T-helper 17 cell (primary cell): ENCODE results near the gene CHST1. TPM values are rescaled to one million over a fixed set of nuclear protein-coding genes. Genes with fewer than 3 reads are reported as not detected.
A peak's percentile ranks its signal among the peaks of the same experiment; 100 is the strongest.

Source experiments
- ATAC-seq: fragments of 150-1000 bp; cut with Tn5 transposase; 2 replicates; pipeline ENCODE4 v1.10.0; 2021; ENCODE audit warnings: mild to moderate bottlenecking, moderate library complexity
- DNase-seq, 3 donors: peaks; one replicate each; pipeline versions ENCODE4 v3.0.0 to v3.0.0-alpha.2; 2020 to 2021
- H3K9me3 ChIP-seq: one replicate; pipeline ENCODE4 v1.7.0; 2013; ENCODE audit warnings: low read length, mild to moderate bottlenecking; ENCODE audit not compliant: control insufficient read depth, poor library complexity, severe bottlenecking
- H3K27ac Mint-ChIP-seq: one replicate; pipeline ENCODE4 v1.8.0; 2022; ENCODE audit warnings: mild to moderate bottlenecking, moderate library complexity, mixed read lengths
- H3K27me3 Mint-ChIP-seq: one replicate; pipeline ENCODE4 v1.8.0; 2022; ENCODE audit warnings: mixed read lengths
- H3K36me3 Mint-ChIP-seq: one replicate; pipeline ENCODE4 v1.8.0; 2022; ENCODE audit warnings: low read depth, mixed read lengths
- H3K4me1 Mint-ChIP-seq: one replicate; pipeline ENCODE4 v1.8.0; 2022; ENCODE audit warnings: mild to moderate bottlenecking, mixed read lengths
- H3K4me3 Mint-ChIP-seq: one replicate; pipeline ENCODE4 v1.8.0; 2022; ENCODE audit warnings: mild to moderate bottlenecking, moderate library complexity, mixed read lengths
- total RNA-seq, 4 donors: library from RNA in 2 of 4; stranded (reverse) in 2 of 4; gene quantifications; one replicate each; pipeline ENCODE4 v1.2.3 and lab custom pipeline; 2022 to 2026

CHST1 gene
- total RNA-seq, 2 donors from 2014 or later: not detected

- H3K4me3 Mint-ChIP-seq: no peak overlapping the region
- no peaks in the 10 kb centered on the region for H3K9me3 ChIP-seq
- H3K4me1 Mint-ChIP-seq: peaks cover 14% of the 10 kb centered on the region
- H3K27ac Mint-ChIP-seq: no peak overlapping the region
- no peaks in the 10 kb centered on the region for H3K36me3 Mint-ChIP-seq
- ATAC-seq (no peak), DNase-seq (no peak)
- peaks cover 55% of the 10 kb centered on the region for H3K27me3 Mint-ChIP-seq
These were observed 14.3 kb downstream of the CHST1 start for GRCh38 chr11:45651156-45651555.

- H3K9me3 ChIP-seq: no peaks in the 10 kb centered on the region
- Mint-ChIP-seq H3K36me3 (no peaks in the 10 kb centered on the region), H3K4me1 (peaks cover 10% of the 10 kb centered on the region), H3K27ac (no peak overlapping the region), H3K4me3 (no peak overlapping the region), H3K27me3 (peaks cover 53% of the 10 kb centered on the region)
- DNase-seq (no peak), ATAC-seq (no peak)
These were observed 15.0 kb downstream of the CHST1 start for GRCh38 chr11:45650166-45651095.

DNA sequence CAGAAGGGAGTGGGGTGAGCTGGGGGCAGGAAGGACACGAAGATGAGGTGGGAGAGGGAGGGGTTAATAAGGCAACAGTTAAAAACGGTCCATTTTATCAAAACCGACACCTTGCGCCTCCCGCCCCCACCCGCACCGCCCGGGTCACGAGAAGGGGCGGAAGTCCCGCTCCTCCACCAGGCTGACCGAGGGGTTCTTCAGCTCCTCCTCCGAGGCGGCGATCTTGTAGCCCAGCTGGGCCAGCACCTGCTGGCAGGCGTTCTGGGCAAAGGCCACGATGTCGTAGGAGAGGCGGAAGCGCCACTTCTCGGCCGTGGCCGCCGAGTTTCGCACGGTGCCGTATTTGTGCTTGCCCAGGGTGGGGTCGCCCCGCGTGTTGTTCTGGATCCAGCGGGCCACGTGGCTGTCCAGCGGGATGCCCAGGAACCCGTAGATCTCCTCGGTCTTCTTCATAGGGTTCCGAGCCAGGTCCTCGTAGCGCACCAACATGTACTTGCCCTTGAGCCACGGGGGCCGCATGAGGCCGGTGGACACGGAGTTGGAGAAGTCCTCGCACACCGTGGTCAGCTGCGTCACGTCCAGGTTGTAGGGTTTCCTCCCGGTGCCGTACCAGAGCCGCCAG, 15.8 kb downstream of the CHST1 start:
- no peak overlapping the region for H3K4me3 Mint-ChIP-seq
- no peaks in the 10 kb centered on the region for H3K9me3 ChIP-seq
- H3K27ac Mint-ChIP-seq: no peak overlapping the region
- no peaks in the 10 kb centered on the region for H3K36me3 Mint-ChIP-seq
- H3K27me3 Mint-ChIP-seq: peaks cover 51% of the 10 kb centered on the region
- peaks cover 6% of the 10 kb centered on the region for H3K4me1 Mint-ChIP-seq
- DNase-seq (no peak), ATAC-seq (no peak)

- Mint-ChIP-seq H3K36me3 (no peaks in the 10 kb centered on the region), H3K4me1 (peaks cover 6% of the 10 kb centered on the region), H3K27me3 (peaks cover 55% of the 10 kb centered on the region), H3K4me3 (no peak overlapping the region), H3K27ac (no peak overlapping the region)
- ATAC-seq (no peak), DNase-seq (no peak)
- no peaks in the 10 kb centered on the region for H3K9me3 ChIP-seq
These were observed 16.5 kb downstream of the CHST1 start for GRCh38 chr11:45648931-45649330.

DNA sequence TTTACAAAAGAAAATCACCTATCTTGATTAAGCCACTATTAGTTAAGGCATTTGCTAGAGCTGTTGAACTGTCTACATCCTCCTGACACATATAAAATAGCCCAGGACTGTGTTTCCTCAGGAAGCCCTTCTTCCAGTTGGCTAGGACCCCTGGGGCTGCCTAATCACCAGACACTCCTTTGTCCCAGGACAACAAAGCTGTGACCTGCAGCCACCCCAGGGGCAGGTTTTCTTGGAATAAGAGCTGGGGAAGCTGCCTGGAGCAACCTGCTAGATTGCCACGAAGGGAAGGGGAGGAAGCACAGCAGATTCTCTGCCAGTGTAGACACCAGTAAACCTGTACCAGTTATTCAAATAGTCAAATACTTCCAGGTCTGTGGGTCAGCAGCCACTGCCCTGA, 17.6 kb downstream of the CHST1 start:
- H3K27me3 Mint-ChIP-seq: peaks cover 63% of the 10 kb centered on the region
- H3K4me3 Mint-ChIP-seq: no peak overlapping the region
- DNase-seq (no peak), ATAC-seq (no peak)
- no peaks in the 10 kb centered on the region for H3K36me3 Mint-ChIP-seq
- peaks cover 6% of the 10 kb centered on the region for H3K4me1 Mint-ChIP-seq
- H3K27ac Mint-ChIP-seq: no peak overlapping the region
- H3K9me3 ChIP-seq: no peaks in the 10 kb centered on the region

- no peak for DNase-seq
- H3K27me3 Mint-ChIP-seq: peaks cover 62% of the 10 kb centered on the region
- ATAC-seq: no peak
These were observed 18.1 kb downstream of the CHST1 start for GRCh38 chr11:45647329-45647728.

DNA sequence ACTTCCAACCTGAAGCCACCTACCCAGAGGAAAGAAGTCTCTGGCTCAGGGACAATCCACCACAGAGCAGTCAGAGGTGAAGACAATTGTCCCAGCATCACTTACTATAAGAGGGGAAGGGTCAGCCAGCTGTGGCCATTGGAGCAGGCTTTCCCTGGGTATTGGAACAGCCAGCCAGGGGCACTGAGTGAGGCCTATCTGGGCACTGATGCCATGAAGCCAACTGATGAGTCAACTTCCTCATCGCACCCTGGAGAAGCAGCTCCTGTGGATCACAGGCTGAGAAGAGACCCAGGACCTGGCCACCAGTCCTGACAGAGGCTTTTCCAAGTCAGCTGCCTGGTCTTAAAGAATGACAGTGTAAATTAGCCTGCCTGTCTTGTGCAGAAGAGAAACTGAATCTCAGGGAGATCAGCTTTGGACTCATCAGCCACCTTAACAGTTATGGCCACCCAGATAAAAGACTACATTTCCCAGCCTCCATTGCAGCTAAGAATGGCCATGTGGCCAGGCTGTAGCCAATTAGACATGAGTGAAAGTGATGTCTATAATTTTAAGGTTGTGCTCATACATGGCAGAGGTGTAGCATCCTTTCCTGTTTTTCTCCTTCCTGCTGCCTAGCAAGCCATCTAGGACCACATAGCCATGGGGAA, 19.0 kb downstream of the CHST1 start:
- H3K4me3 Mint-ChIP-seq: no peak overlapping the region

More at GRCh38 chr11:45647329-45647728, 18.1 kb downstream of the CHST1 start:
- no peak overlapping the region for H3K4me3 Mint-ChIP-seq
- no peak overlapping the region for H3K27ac Mint-ChIP-seq
- no peaks in the 10 kb centered on the region for H3K9me3 ChIP-seq
- H3K36me3 Mint-ChIP-seq: no peaks in the 10 kb centered on the region
- peaks cover 6% of the 10 kb centered on the region for H3K4me1 Mint-ChIP-seq

DNA sequence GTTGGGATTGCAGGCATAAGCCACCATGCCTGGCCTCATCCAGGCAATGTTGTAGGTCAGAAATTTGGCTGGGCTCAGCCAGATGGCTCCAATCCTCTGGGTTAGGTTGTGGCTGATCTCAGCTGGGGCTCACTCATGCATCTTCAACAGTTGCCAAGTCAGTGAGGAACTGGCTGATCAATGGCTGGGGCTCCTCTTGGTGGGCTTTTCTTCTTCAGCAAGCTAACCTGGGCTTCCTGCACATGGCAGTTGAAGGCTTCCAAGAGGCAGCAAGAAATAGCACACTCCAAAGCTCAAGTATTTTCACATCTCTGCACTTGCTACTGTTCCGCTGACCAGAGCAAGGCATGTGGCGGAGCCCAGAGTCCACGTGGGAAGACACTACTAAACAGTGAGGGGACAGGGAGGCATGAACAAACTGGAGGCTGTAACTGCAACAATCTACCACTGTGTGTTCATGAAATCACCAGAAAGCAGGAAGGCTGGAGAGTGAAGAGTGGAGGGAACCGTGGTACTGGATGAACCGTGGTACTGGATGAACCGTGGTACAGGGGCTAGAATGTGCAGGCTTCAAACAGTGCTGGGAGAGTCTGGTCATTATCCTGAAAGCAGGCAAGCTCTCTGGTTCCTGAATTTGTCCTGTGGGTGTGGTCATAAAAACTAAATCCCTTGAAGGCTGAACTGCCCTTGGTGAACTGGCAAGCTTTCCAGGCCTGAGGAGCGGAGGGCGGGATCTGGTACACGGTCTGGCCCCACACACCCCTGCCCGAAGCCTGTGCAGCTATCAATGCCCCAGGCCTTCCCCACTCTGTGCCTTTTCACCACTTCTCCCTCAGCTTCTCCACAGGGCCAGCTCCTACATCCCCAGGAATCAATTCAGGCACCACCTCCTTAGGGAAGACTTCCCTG, 20.2 kb downstream of the CHST1 start:
- no peaks in the 10 kb centered on the region for H3K4me1 Mint-ChIP-seq
- ATAC-seq (no peak), DNase-seq (no peak)
- H3K27ac Mint-ChIP-seq: no peak overlapping the region
- no peaks in the 10 kb centered on the region for H3K36me3 Mint-ChIP-seq
- H3K4me3 Mint-ChIP-seq: no peak overlapping the region
- H3K9me3 ChIP-seq: no peaks in the 10 kb centered on the region
- peaks cover 48% of the 10 kb centered on the region for H3K27me3 Mint-ChIP-seq

More for the DNA sequence above, 19.0 kb downstream of the CHST1 start:
- peaks cover 4% of the 10 kb centered on the region for H3K4me1 Mint-ChIP-seq
- ATAC-seq (peak; percentile 80), DNase-seq (no peak)
- H3K27ac Mint-ChIP-seq: no peak overlapping the region
- H3K36me3 Mint-ChIP-seq: no peaks in the 10 kb centered on the region
- peaks cover 54% of the 10 kb centered on the region for H3K27me3 Mint-ChIP-seq
- no peaks in the 10 kb centered on the region for H3K9me3 ChIP-seq

- no peak overlapping the region for H3K27ac Mint-ChIP-seq
- peaks cover 54% of the 10 kb centered on the region for H3K27me3 Mint-ChIP-seq
- DNase-seq (no peak), ATAC-seq (no peak)
- H3K4me1 Mint-ChIP-seq: no peaks in the 10 kb centered on the region
- no peak overlapping the region for H3K4me3 Mint-ChIP-seq
- H3K36me3 Mint-ChIP-seq: peaks cover 2% of the 10 kb centered on the region
- no peaks in the 10 kb centered on the region for H3K9me3 ChIP-seq
These were observed 21.7 kb downstream of the CHST1 start for GRCh38 chr11:45643598-45644260.

- no peak for DNase-seq
- Mint-ChIP-seq H3K36me3 (peaks cover 4% of the 10 kb centered on the region), H3K27ac (no peak overlapping the region), H3K27me3 (peaks cover 60% of the 10 kb centered on the region), H3K4me1 (no peaks in the 10 kb centered on the region), H3K4me3 (no peak overlapping the region)
- no peak for ATAC-seq
- peaks cover 4% of the 10 kb centered on the region for H3K9me3 ChIP-seq
These were observed 23.5 kb downstream of the CHST1 start for GRCh38 chr11:45641961-45642360.

- ATAC-seq: no peak
- Mint-ChIP-seq H3K27me3 (peaks cover 53% of the 10 kb centered on the region), H3K4me1 (no peaks in the 10 kb centered on the region)
These were observed 27.4 kb downstream of the CHST1 start for GRCh38 chr11:45638051-45638450.

GRCh38 chr11:45635907-45636306, 29.5 kb downstream of the CHST1 start:
- Mint-ChIP-seq H3K4me1 (no peaks in the 10 kb centered on the region), H3K4me3 (no peak overlapping the region), H3K36me3 (peaks cover 4% of the 10 kb centered on the region), H3K27ac (no peak overlapping the region), H3K27me3 (peaks cover 59% of the 10 kb centered on the region)
- no peak for ATAC-seq
- H3K9me3 ChIP-seq: peaks cover 4% of the 10 kb centered on the region
- no peak for DNase-seq

More at GRCh38 chr11:45638051-45638450, 27.4 kb downstream of the CHST1 start:
- peaks cover 4% of the 10 kb centered on the region for H3K36me3 Mint-ChIP-seq
- DNase-seq: no peak
- H3K9me3 ChIP-seq: peaks cover 4% of the 10 kb centered on the region
- no peak overlapping the region for H3K4me3 Mint-ChIP-seq
- H3K27ac Mint-ChIP-seq: no peak overlapping the region
